DMS114 treated with DMSO at 0.1 percent for 48 hours (cell line): ENCODE measurements around the gene AP2A2.
"Not testable (repeated sequence)": the region's sequence is repeated elsewhere in the genome, so short reads cannot be mapped to it uniquely, and the experiment has no call there.

Experiments
- DNase-seq: peaks from one replicate; lab custom pipeline; 2025; ENCODE audit not compliant: unreplicated experiment; lab: John Stamatoyannopoulos, UW

The AP2A2 gene

GRCh38 chr11:972523-973211 is 47.0 kb downstream of the AP2A2 start:
- DNase-seq, result no peak

GRCh38 chr11:973237-973636 is 47.6 kb downstream of the AP2A2 start:
- no peak for DNase-seq

GRCh38 chr11:975376-975775 is 49.7 kb downstream of the AP2A2 start:
- DNase-seq, result not testable (repeated sequence)

GRCh38 chr11:975827-976226 is 50.2 kb downstream of the AP2A2 start:
- no peak for DNase-seq

- no peak for DNase-seq
These were observed 50.9 kb downstream of the AP2A2 start for GRCh38 chr11:976431-977160.

- no peak for DNase-seq
These were observed 52.4 kb downstream of the AP2A2 start for GRCh38 chr11:977830-978720.

- no peak for DNase-seq
These were observed 53.1 kb downstream of the AP2A2 start for GRCh38 chr11:978781-979180.

GRCh38 chr11:980438-981357 is 55.0 kb downstream of the AP2A2 start:
- no peak for DNase-seq

- DNase-seq, result no peak
These were observed 56.1 kb downstream of the AP2A2 start for GRCh38 chr11:981764-982163.

GRCh38 chr11:984546-984945 is 58.9 kb downstream of the AP2A2 start:
- no peak for DNase-seq

GRCh38 chr11:985406-985805 is 59.7 kb downstream of the AP2A2 start:
- DNase-seq, result no peak

GRCh38 chr11:985848-986247 is 60.2 kb downstream of the AP2A2 start:
- no peak for DNase-seq

GRCh38 chr11:986270-986951 is 60.7 kb downstream of the AP2A2 start:
- no peak for DNase-seq

GRCh38 chr11:986952-987305 is 61.3 kb downstream of the AP2A2 start:
- no peak for DNase-seq

- no peak for DNase-seq
These were observed 62.0 kb downstream of the AP2A2 start for GRCh38 chr11:987671-988070.

- DNase-seq, result no peak
These were observed 64.4 kb downstream of the AP2A2 start for GRCh38 chr11:990101-990500.

GRCh38 chr11:991034-991433 is 65.4 kb downstream of the AP2A2 start:
- DNase-seq, result no peak

- DNase-seq, result no peak
These were observed 66.1 kb downstream of the AP2A2 start for GRCh38 chr11:991711-992307.

- no peak for DNase-seq
These were observed 66.9 kb downstream of the AP2A2 start for GRCh38 chr11:992577-992976.
